Hematopoietic multipotent progenitor cell (in vitro differentiated cells): Measurements from ENCODE around the gene TMEM233. TPM values are rescaled to one million over a fixed set of nuclear protein-coding genes. Genes with fewer than 3 reads are reported as not detected.

Experiments
- DNase-seq, 3 donors: peaks; one replicate each; pipeline ENCODE4 v3.0.0-alpha.2; 2011 to 2015; ENCODE audit warnings: low read depth in 2 of 3, low spot score in 2 of 3
- total RNA-seq: library from RNA; depleted of rRNA; stranded (reverse); fragments of >200 nt; gene quantifications from one replicate; pipeline ENCODE4 v1.2.3, GENCODE V29; 2012

TMEM233 gene
- not detected for total RNA-seq

- no peak for DNase-seq
These were observed at the start of gene TMEM233 for GRCh38 chr12:119593578-119594398. Gene TMEM233, plus strand, starts transcription at chr12:119593774. Its CDS starts 75 bp downstream, at chr12:119593849.

GRCh38 chr12:119544765-119545625 is 48.6 kb upstream of the TMEM233 start:
- DNase-seq: peak; percentile 21 to 68 (median 46)

- DNase-seq: no peak
These were observed 47.2 kb upstream of the TMEM233 start for GRCh38 chr12:119546340-119546739.

- DNase-seq: no peak
These were observed 46.6 kb upstream of the TMEM233 start for GRCh38 chr12:119547001-119547400.

- no peak for DNase-seq
These were observed 36.7 kb upstream of the TMEM233 start for GRCh38 chr12:119556854-119557253.

GRCh38 chr12:119565404-119565803 is 28.2 kb upstream of the TMEM233 start:
- no peak for DNase-seq

- DNase-seq: no peak
These were observed 22.8 kb upstream of the TMEM233 start for GRCh38 chr12:119570771-119571170.

- no peak for DNase-seq
These were observed 20.5 kb upstream of the TMEM233 start for GRCh38 chr12:119573086-119573485.

GRCh38 chr12:119574255-119574654 is 19.3 kb upstream of the TMEM233 start:
- no peak for DNase-seq

GRCh38 chr12:119576118-119576810 is 17.3 kb upstream of the TMEM233 start:
- DNase-seq: no peak

- no peak for DNase-seq
These were observed 16.7 kb upstream of the TMEM233 start for GRCh38 chr12:119576915-119577314.

- DNase-seq: no peak
These were observed 15.5 kb upstream of the TMEM233 start for GRCh38 chr12:119578112-119578511.

- no peak for DNase-seq
These were observed 4.5 kb upstream of the TMEM233 start for GRCh38 chr12:119589097-119589496.

- DNase-seq: no peak
These were observed 3.9 kb upstream of the TMEM233 start for GRCh38 chr12:119589634-119590033.

- no peak for DNase-seq
These were observed 1.3 kb upstream of the TMEM233 start for GRCh38 chr12:119592232-119592631.

- DNase-seq: no peak
These were observed 791 bp downstream of the TMEM233 start for GRCh38 chr12:119594399-119594730.

- no peak for DNase-seq
These were observed 1.3 kb downstream of the TMEM233 start for GRCh38 chr12:119594772-119595445.

GRCh38 chr12:119598159-119598558 is 4.6 kb downstream of the TMEM233 start:
- DNase-seq: no peak

- no peak for DNase-seq
These were observed 8.5 kb downstream of the TMEM233 start for GRCh38 chr12:119601877-119602733.

- no peak for DNase-seq
These were observed 9.1 kb downstream of the TMEM233 start for GRCh38 chr12:119602734-119603094.
